HG03280 (cell line): ENCODE results near the gene AKAP6.
"Not testable (repeated sequence)": the region's sequence is repeated elsewhere in the genome, so short reads cannot be mapped to it uniquely, and the experiment has no call there.

ENCODE experiments used
- ATAC-seq: cut with Tn5 transposase; IDR thresholded peaks from one replicate; pipeline ENCODE4 v1.9.1; 2021; ENCODE audit warnings: mild to moderate bottlenecking, moderate library complexity; ENCODE audit not compliant: unreplicated experiment

The AKAP6 gene

GRCh38 chr14:32571995-32572866, 243.1 kb downstream of the AKAP6 start:
- ATAC-seq = no peak

- ATAC-seq = no peak
These were observed 243.7 kb downstream of the AKAP6 start for GRCh38 chr14:32572867-32573150.

- ATAC-seq = no peak
These were observed 245.2 kb downstream of the AKAP6 start for GRCh38 chr14:32574269-32574668.

- peak; percentile 63 for ATAC-seq
These were observed 247.1 kb downstream of the AKAP6 start for GRCh38 chr14:32576088-32576795.

- no peak for ATAC-seq
These were observed 247.9 kb downstream of the AKAP6 start for GRCh38 chr14:32576977-32577376.

- peak; percentile 66 for ATAC-seq
These were observed 249.1 kb downstream of the AKAP6 start for GRCh38 chr14:32578181-32578580.

- not testable (repeated sequence) for ATAC-seq
These were observed 254.3 kb downstream of the AKAP6 start for GRCh38 chr14:32583427-32583826.

GRCh38 chr14:32584079-32584478, 255.0 kb downstream of the AKAP6 start:
- ATAC-seq = no peak

GRCh38 chr14:32587461-32587860, 258.4 kb downstream of the AKAP6 start:
- no peak for ATAC-seq

GRCh38 chr14:32588448-32589320, 259.6 kb downstream of the AKAP6 start:
- peak; percentile 64 for ATAC-seq

GRCh38 chr14:32590157-32590556, 261.1 kb downstream of the AKAP6 start:
- ATAC-seq = no peak

- ATAC-seq = no peak
These were observed 264.3 kb downstream of the AKAP6 start for GRCh38 chr14:32593290-32593942.

GRCh38 chr14:32594766-32595165, 265.7 kb downstream of the AKAP6 start:
- no peak for ATAC-seq

- no peak for ATAC-seq
These were observed 266.4 kb downstream of the AKAP6 start for GRCh38 chr14:32595497-32595896.

- ATAC-seq = no peak
These were observed 267.3 kb downstream of the AKAP6 start for GRCh38 chr14:32596390-32596789.

GRCh38 chr14:32597771-32598170, 268.7 kb downstream of the AKAP6 start:
- ATAC-seq = no peak

GRCh38 chr14:32601069-32601468, 272.0 kb downstream of the AKAP6 start:
- ATAC-seq = no peak

- ATAC-seq = no peak
These were observed 272.8 kb downstream of the AKAP6 start for GRCh38 chr14:32601906-32602305.

- ATAC-seq = no peak
These were observed 273.6 kb downstream of the AKAP6 start for GRCh38 chr14:32602699-32603098.

GRCh38 chr14:32603992-32604565, 275.0 kb downstream of the AKAP6 start:
- no peak for ATAC-seq

GRCh38 chr14:32606301-32606700, 277.2 kb downstream of the AKAP6 start:
- ATAC-seq = no peak
